NCI-H1105 (cell line): ENCODE data around the gene NOS1AP.
"Not testable (repeated sequence)": the region's sequence is repeated elsewhere in the genome, so short reads cannot be mapped to it uniquely, and the experiment has no call there.

Experiments used
- DNase-seq: peaks from one replicate; lab custom pipeline; 2025; lab: John Stamatoyannopoulos, UW

The NOS1AP gene

GRCh38 chr1:162059721-162060120, 9.8 kb upstream of the NOS1AP start:
- DNase-seq: no peak

GRCh38 chr1:162060314-162060713, 9.2 kb upstream of the NOS1AP start:
- no peak for DNase-seq

- peak; percentile 65 for DNase-seq
Observed at GRCh38 chr1:162062542-162063015, 6.9 kb upstream of the NOS1AP start.

- DNase-seq: no peak
Observed at GRCh38 chr1:162065016-162065415, 4.5 kb upstream of the NOS1AP start.

- DNase-seq: not testable (repeated sequence)
Observed at GRCh38 chr1:162066836-162067235, 2.7 kb upstream of the NOS1AP start.

- no peak for DNase-seq
Observed at GRCh38 chr1:162067466-162067865, 2.0 kb upstream of the NOS1AP start.

- DNase-seq: no peak
Observed at GRCh38 chr1:162068301-162068700, 1.2 kb upstream of the NOS1AP start.

GRCh38 chr1:162070094-162070748, 730 bp downstream of the NOS1AP start:
- peak; percentile 32 for DNase-seq

GRCh38 chr1:162070825-162071224, 1.3 kb downstream of the NOS1AP start:
- no peak for DNase-seq

- DNase-seq: no peak
Observed at GRCh38 chr1:162072740-162073139, 3.2 kb downstream of the NOS1AP start.

GRCh38 chr1:162074276-162075005, 5.0 kb downstream of the NOS1AP start:
- no peak for DNase-seq

- DNase-seq: no peak
Observed at GRCh38 chr1:162075862-162076261, 6.4 kb downstream of the NOS1AP start.

GRCh38 chr1:162077648-162078299, 8.3 kb downstream of the NOS1AP start:
- no peak for DNase-seq

GRCh38 chr1:162079030-162079429, 9.5 kb downstream of the NOS1AP start:
- no peak for DNase-seq

- DNase-seq: peak; percentile 32
Observed at GRCh38 chr1:162080472-162081015, 11.1 kb downstream of the NOS1AP start.

- no peak for DNase-seq
Observed at GRCh38 chr1:162081316-162081715, 11.8 kb downstream of the NOS1AP start.

GRCh38 chr1:162082080-162082479, 12.6 kb downstream of the NOS1AP start:
- not testable (repeated sequence) for DNase-seq

GRCh38 chr1:162083273-162083672, 13.8 kb downstream of the NOS1AP start:
- no peak for DNase-seq

- DNase-seq: no peak
Observed at GRCh38 chr1:162085991-162086390, 16.5 kb downstream of the NOS1AP start.

GRCh38 chr1:162087111-162087510, 17.6 kb downstream of the NOS1AP start:
- DNase-seq: no peak

GRCh38 chr1:162087574-162087973, 18.1 kb downstream of the NOS1AP start:
- DNase-seq: no peak

GRCh38 chr1:162088281-162088969, 18.9 kb downstream of the NOS1AP start:
- DNase-seq: no peak
